ENCODE results near the gene MAGEA6.

- TF ChIP-seq CTCF (IDR thresholded peaks at IDR 0.05; ENCODE audit: insufficient read depth, low read depth, low read length) (no peak), EZH2 (IDR thresholded peaks at IDR 0.05; ENCODE audit: insufficient read depth, low read length) (no peak)
These were observed 48.9 kb upstream of the MAGEA6 start for GRCh38 chrX:152818356-152818755.
